ENCODE results near the gene CREB3L2. TPM values are rescaled to one million over a fixed set of nuclear protein-coding genes. Genes with fewer than 3 reads are reported as not detected.
A peak's percentile ranks its signal among the peaks of the same experiment; 100 is the strongest.

The CREB3L2 gene
- total and polyA plus RNA-seq, 4 experiments from 2014 or later = 6.8 to 41.3 (median 28.3) TPM

- ChIA-PET POLR2A (ENCODE audit: partially characterized antibody) (no interaction called here), CTCF (ENCODE audit: partially characterized antibody) (no interaction called here)
- intact Hi-C loops (cut with micrococcal nuclease) = no loop called here
These were observed 150.6 kb downstream of the CREB3L2 start for GRCh38 chr7:137850972-137851945.

DNA sequence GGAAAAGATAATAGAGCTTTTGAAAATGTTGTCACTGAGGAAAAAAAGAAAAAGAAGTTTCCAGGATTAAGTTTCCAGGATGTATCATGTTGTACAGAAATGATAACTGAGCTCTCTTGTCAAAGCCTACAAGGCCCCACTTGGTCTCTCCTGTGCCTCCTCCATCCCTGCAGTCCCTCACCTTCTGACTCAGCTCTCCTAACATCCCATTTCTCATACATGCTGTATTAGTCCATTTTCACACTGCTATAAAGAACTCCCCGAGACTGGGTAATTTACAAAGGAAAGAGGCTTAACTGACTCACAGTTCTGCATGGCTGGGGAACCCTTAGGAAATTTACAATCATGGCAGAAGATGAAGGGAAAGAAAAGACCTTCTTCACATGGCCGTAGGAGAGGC, 151.3 kb downstream of the CREB3L2 start:
- POLR2A ChIA-PET (ENCODE audit: partially characterized antibody) = no interaction called here
- no peak overlapping the region for H3K4me3 Mint-ChIP-seq

More at GRCh38 chr7:137850972-137851945, 150.6 kb downstream of the CREB3L2 start:
- peaks cover 0 to 25% (median 8%) of the 10 kb centered on the region in 4 donors for H3K4me1 Mint-ChIP-seq
- H3K27ac ChIP-seq (ENCODE audit: low read depth, low read length) = no peak overlapping the region
- no peaks in the 10 kb centered on the region for H3K36me3 ChIP-seq (ENCODE audit: insufficient read depth, low read length)
- no peak overlapping the region for H3K4me3 ChIP-seq (ENCODE audit: low read length in 2 of 2)
- H3K27ac Mint-ChIP-seq = no peak overlapping the region
- H3K4me3 Mint-ChIP-seq = no peak overlapping the region
- no peak for DNase-seq
- H3K9me3 Mint-ChIP-seq = peaks cover 0 to 4% (median 0%) of the 10 kb centered on the region in 8 donors
- H3K36me3 Mint-ChIP-seq = peaks cover 5 to 7% of the 10 kb centered on the region in 2 donors
- peaks cover 11 to 13% of the 10 kb centered on the region in 2 donors for H3K27me3 Mint-ChIP-seq
- H3K9me3 ChIP-seq (ENCODE audit: control insufficient read depth in 1 of 2, low read length in 2 of 2) = no peaks in the 10 kb centered on the region
- peaks cover 6% of the 10 kb centered on the region for H3K4me1 ChIP-seq (ENCODE audit: insufficient read depth, low read length)
- peaks cover 8% of the 10 kb centered on the region for H3K27me3 ChIP-seq (ENCODE audit: insufficient read depth, low read length)

GRCh38 chr7:137848095-137848494, 153.8 kb downstream of the CREB3L2 start:
- intact Hi-C loops (cut with micrococcal nuclease) = no loop called here
- peaks cover 37 to 38% of the 10 kb centered on the region in 2 donors for H3K27me3 Mint-ChIP-seq
- H3K9me3 ChIP-seq (ENCODE audit: control insufficient read depth in 1 of 2, low read length in 2 of 2) = no peaks in the 10 kb centered on the region
- peaks cover 0 to 4% (median 0%) of the 10 kb centered on the region in 8 donors for H3K9me3 Mint-ChIP-seq
- no peak for DNase-seq
- no peaks in the 10 kb centered on the region for H3K36me3 ChIP-seq (ENCODE audit: insufficient read depth, low read length)
- no peak overlapping the region for H3K27ac Mint-ChIP-seq
- H3K4me3 Mint-ChIP-seq = peak overlapping the region in 7 of 8 donors; percentile 15 to 58 (median 37)
- no peaks in the 10 kb centered on the region for H3K36me3 Mint-ChIP-seq
- ChIA-PET CTCF (ENCODE audit: partially characterized antibody) (no interaction called here), POLR2A (ENCODE audit: partially characterized antibody) (no interaction called here)
- peaks cover 12% of the 10 kb centered on the region for H3K4me1 ChIP-seq (ENCODE audit: insufficient read depth, low read length)
- peaks cover 4 to 33% (median 13%) of the 10 kb centered on the region in 4 donors for H3K4me1 Mint-ChIP-seq
- no peak overlapping the region for H3K27ac ChIP-seq (ENCODE audit: low read depth, low read length)
- H3K27me3 ChIP-seq (ENCODE audit: insufficient read depth, low read length) = peaks cover 33% of the 10 kb centered on the region
- H3K4me3 ChIP-seq (ENCODE audit: low read length in 2 of 2) = no peak overlapping the region

More for the DNA sequence above, 151.3 kb downstream of the CREB3L2 start:
- Histone ChIP-seq H3K9me3 (ENCODE audit: control insufficient read depth in 1 of 2, low read length in 2 of 2) (no peaks in the 10 kb centered on the region), H3K27me3 (ENCODE audit: insufficient read depth, low read length) (peaks cover 12% of the 10 kb centered on the region), H3K27ac (ENCODE audit: low read depth, low read length) (no peak overlapping the region), H3K36me3 (ENCODE audit: insufficient read depth, low read length) (no peaks in the 10 kb centered on the region), H3K4me1 (ENCODE audit: insufficient read depth, low read length) (peaks cover 12% of the 10 kb centered on the region), H3K4me3 (ENCODE audit: low read length in 2 of 2) (no peak overlapping the region)
- peaks cover 1 to 3% of the 10 kb centered on the region in 2 donors for H3K36me3 Mint-ChIP-seq
- no peak for DNase-seq
- H3K4me1 Mint-ChIP-seq = peaks cover 4 to 32% (median 12%) of the 10 kb centered on the region in 4 donors
- intact Hi-C loops (cut with micrococcal nuclease) = no loop called here
- peaks cover 17 to 18% of the 10 kb centered on the region in 2 donors for H3K27me3 Mint-ChIP-seq
- H3K27ac Mint-ChIP-seq = no peak overlapping the region
- H3K9me3 Mint-ChIP-seq = peaks cover 0 to 4% (median 0%) of the 10 kb centered on the region in 8 donors
- CTCF ChIA-PET (ENCODE audit: partially characterized antibody) = no interaction called here

DNA sequence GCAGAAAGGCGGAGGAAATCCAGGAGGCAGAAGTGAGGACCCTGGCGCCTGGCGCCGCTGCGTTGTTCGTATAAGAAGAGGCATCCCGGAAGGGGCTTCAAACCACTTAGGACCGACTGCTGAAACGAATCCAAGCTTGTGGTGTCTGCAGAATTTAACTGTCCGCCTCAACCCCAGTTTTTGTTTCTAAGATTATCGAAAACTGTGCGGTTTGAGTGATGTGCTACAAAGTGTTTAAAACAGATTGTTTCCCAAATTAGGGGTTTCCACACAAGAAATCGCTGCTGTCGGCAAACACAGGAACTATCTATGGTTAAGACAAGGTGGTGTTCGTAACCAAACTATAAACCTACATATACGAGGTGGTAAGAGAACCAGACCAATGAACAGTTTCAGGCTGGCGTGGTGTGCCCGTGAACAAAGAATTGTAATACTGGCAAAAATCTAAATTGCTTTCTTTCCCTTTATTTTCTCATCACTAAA, 154.3 kb downstream of the CREB3L2 start:
- CTCF ChIA-PET (ENCODE audit: partially characterized antibody) = no interaction called here
- Mint-ChIP-seq H3K36me3 (no peaks in the 10 kb centered on the region), H3K27ac (no peak overlapping the region), H3K27me3 (peaks cover 37 to 42% of the 10 kb centered on the region in 2 donors), H3K4me1 (peaks cover 4 to 33% (median 13%) of the 10 kb centered on the region in 4 donors), H3K9me3 (peaks cover 0 to 4% (median 0%) of the 10 kb centered on the region in 8 donors), H3K4me3 (peak overlapping the region in 7 of 8 donors; percentile 15 to 47 (median 37))
- Histone ChIP-seq H3K9me3 (ENCODE audit: control insufficient read depth in 1 of 2, low read length in 2 of 2) (no peaks in the 10 kb centered on the region), H3K27ac (ENCODE audit: low read depth, low read length) (no peak overlapping the region), H3K27me3 (ENCODE audit: insufficient read depth, low read length) (peaks cover 33% of the 10 kb centered on the region), H3K4me1 (ENCODE audit: insufficient read depth, low read length) (peaks cover 12% of the 10 kb centered on the region), H3K4me3 (ENCODE audit: low read length in 2 of 2) (no peak overlapping the region), H3K36me3 (ENCODE audit: insufficient read depth, low read length) (no peaks in the 10 kb centered on the region)
- DNase-seq = no peak
- intact Hi-C loops (cut with micrococcal nuclease) = no loop called here
- POLR2A ChIA-PET (ENCODE audit: partially characterized antibody) = no interaction called here

- Histone ChIP-seq H3K9me3 (ENCODE audit: control insufficient read depth in 1 of 2, low read length in 2 of 2) (no peaks in the 10 kb centered on the region), H3K4me1 (ENCODE audit: insufficient read depth, low read length) (peaks cover 12% of the 10 kb centered on the region), H3K27ac (ENCODE audit: low read depth, low read length) (no peak within 1 kb of the TSS), H3K4me3 (ENCODE audit: low read length in 2 of 2) (no peak within 1 kb of the TSS), H3K36me3 (ENCODE audit: insufficient read depth, low read length) (no peaks in the 10 kb centered on the region), H3K27me3 (ENCODE audit: insufficient read depth, low read length) (peaks cover 33% of the 10 kb centered on the region)
- peak within 1 kb of the TSS in 1 of 7 donors; percentile 3 for H3K27ac Mint-ChIP-seq
- CTCF ChIA-PET (ENCODE audit: partially characterized antibody) = no interaction called here
- POLR2A ChIA-PET (ENCODE audit: partially characterized antibody) = no interaction called here
- intact Hi-C loops (cut with micrococcal nuclease) = no loop called here
- no peaks in the 10 kb centered on the region for H3K36me3 Mint-ChIP-seq
- H3K4me1 Mint-ChIP-seq = peaks cover 4 to 33% (median 13%) of the 10 kb centered on the region in 4 donors
- H3K9me3 Mint-ChIP-seq = peaks cover 0 to 4% (median 0%) of the 10 kb centered on the region in 8 donors
- H3K27me3 Mint-ChIP-seq = peaks cover 42 to 45% of the 10 kb centered on the region in 2 donors
- peak in 1 of 5 donors; percentile 2 for DNase-seq
- peak within 1 kb of the TSS; percentile 54 to 83 (median 71) for H3K4me3 Mint-ChIP-seq
These were observed 154.9 kb downstream of the CREB3L2 start, which contains the start of gene DGKI for GRCh38 chr7:137846827-137847567. Gene DGKI (minus strand): TSS chr7:137846974.

- POLR2A ChIA-PET (ENCODE audit: partially characterized antibody) = no interaction called here
- H3K4me3 Mint-ChIP-seq = no peak overlapping the region
- peaks cover 0 to 4% (median 0%) of the 10 kb centered on the region in 8 donors for H3K9me3 Mint-ChIP-seq
- H3K27me3 ChIP-seq (ENCODE audit: insufficient read depth, low read length) = peaks cover 33% of the 10 kb centered on the region
- no peak overlapping the region for H3K27ac ChIP-seq (ENCODE audit: low read depth, low read length)
- H3K4me1 Mint-ChIP-seq = peaks cover 4 to 30% (median 13%) of the 10 kb centered on the region in 4 donors
- H3K4me3 ChIP-seq (ENCODE audit: low read length in 2 of 2) = no peak overlapping the region
- H3K36me3 ChIP-seq (ENCODE audit: insufficient read depth, low read length) = no peaks in the 10 kb centered on the region
- intact Hi-C loops (cut with micrococcal nuclease) = no loop called here
- no peak overlapping the region for H3K27ac Mint-ChIP-seq
- H3K27me3 Mint-ChIP-seq = peaks cover 47% of the 10 kb centered on the region in 2 donors
- no peaks in the 10 kb centered on the region for H3K9me3 ChIP-seq (ENCODE audit: control insufficient read depth in 1 of 2, low read length in 2 of 2)
- H3K4me1 ChIP-seq (ENCODE audit: insufficient read depth, low read length) = peaks cover 12% of the 10 kb centered on the region
- H3K36me3 Mint-ChIP-seq = no peaks in the 10 kb centered on the region
- CTCF ChIA-PET (ENCODE audit: partially characterized antibody) = no interaction called here
- peak in 3 of 5 donors; percentile 8 to 10 (median 9) for DNase-seq
These were observed 155.4 kb downstream of the CREB3L2 start for GRCh38 chr7:137846549-137846826.
